B cell (primary cell): ENCODE results near the gene BRSK2.

Experiments
- CTCF ChIP-seq: fragments of 200-600 bp; IDR thresholded peaks from one replicate; pipeline ENCODE4 v1.8.0; 2022; ENCODE audit warnings: antibody characterized with exemption, mild to moderate bottlenecking
- EZH2 ChIP-seq: IDR thresholded peaks from 2 replicates; pipeline ENCODE4 v1.6.1; 2012; ENCODE audit warnings: borderline replicate concordance, low read depth, mild to moderate bottlenecking, moderate library complexity, low read length; ENCODE audit not compliant: insufficient read depth, poor library complexity, severe bottlenecking

DNA sequence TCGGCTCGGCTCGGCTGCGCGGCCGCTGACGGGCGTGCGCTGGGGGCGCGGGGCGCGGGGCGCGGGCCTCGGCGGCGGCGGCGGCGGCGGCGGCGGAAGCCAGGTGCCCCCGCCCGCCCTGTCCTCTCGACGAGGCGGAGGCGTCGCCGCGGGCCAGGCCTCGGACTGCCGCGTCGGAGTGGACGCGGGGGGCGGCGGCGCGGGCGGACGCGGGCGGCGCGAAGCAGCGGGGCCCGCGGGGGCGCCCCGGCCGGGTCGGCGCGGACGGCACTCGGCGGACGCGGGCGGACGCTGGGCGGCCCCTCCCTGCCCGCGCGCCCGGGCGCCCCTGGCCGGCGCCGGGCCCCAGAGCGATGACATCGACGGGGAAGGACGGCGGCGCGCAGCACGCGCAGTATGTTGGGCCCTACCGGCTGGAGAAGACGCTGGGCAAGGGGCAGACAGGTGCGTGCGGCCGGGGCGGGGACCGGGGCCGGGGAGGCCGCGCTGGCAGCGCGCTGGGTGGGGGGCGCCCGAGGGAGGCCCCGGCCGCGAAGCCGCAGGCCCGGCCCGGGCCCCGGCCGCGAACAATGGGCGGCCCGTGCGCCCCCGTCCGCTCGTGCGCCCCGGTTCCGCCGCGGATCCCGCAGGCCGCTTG, at the start of gene BRSK2:
- no peak for TF ChIP-seq CTCF
- TF ChIP-seq EZH2: no peak
